K562 (cell line): ENCODE data around the gene OR51E2. TPM values are rescaled to one million over a fixed set of nuclear protein-coding genes. Genes with fewer than 3 reads are reported as not detected.

Experiments used
- ATAC-seq: fragments of 200-7000 bp; cut with Tn5 transposase; 3 replicates; pipeline ENCODE4 v1.9.1; 2020; ENCODE audit warnings: moderate library complexity
- BruUV-seq: library from RNA; stranded (reverse); fragments of 400-500 nt; replicated peaks from 2 replicates; lab custom pipeline; 2021; lab: Mats Ljungman, UMichigan
- CTCF ChIA-PET: fragments of 300-600 bp; formaldehyde crosslinking; extraction: SDS; loops from one replicate; lab custom pipeline; 2021; ENCODE audit warnings: low intra/inter-chr PET ratio; lab: Yijun Ruan, JAX
- POLR2A ChIA-PET: fragments of 300-600, 350-650 bp; sonication (Branson Sonifier 250); formaldehyde crosslinking; extraction: SDS; loops from one replicate; lab custom pipeline; 2021; ENCODE audit warnings: antibody characterized with exemption, inconsistent platforms; lab: Yijun Ruan, JAX
- DNase-seq, 4 experiments: peaks; one replicate each; pipeline versions ENCODE4 v3.0.0 to v3.0.0-alpha.2; 2011 to 2018; ENCODE audit warnings: low spot score in 3 of 4, mixed read lengths in 3 of 4; ENCODE audit errors: extremely low read depth in 1 of 4
- FAIRE-seq: peaks from 2 replicates; lab custom pipeline; 2011; peaks lifted over from hg19 to GRCh38; lab: Jason Lieb, UNC
- H2AFZ ChIP-seq: 2 replicates; pipeline ENCODE4 v1.6.0; 2011; ENCODE audit warnings: low read depth, low read length, control low read depth, inconsistent platforms
- H3K27ac ChIP-seq: fragments of 200-600 bp; 3 replicates; pipeline ENCODE4 v1.8.0; 2011; ENCODE audit warnings: low read depth, mild to moderate bottlenecking, control low read depth, inconsistent platforms, low read length, moderate library complexity, mixed read lengths; ENCODE audit errors: extremely low read depth
- H3K27me3 ChIP-seq, 2 experiments: fragments of 300-600 bp in 1 of 2; 2 replicates in 1 of 2; 3 replicates in 1 of 2; pipeline versions ENCODE4 v1.6.0 to v1.8.0; 2011; ENCODE audit warnings: inconsistent platforms in 2 of 2, low read length in 2 of 2, mild to moderate bottlenecking in 1 of 2, mixed read lengths in 1 of 2, moderate library complexity in 1 of 2; ENCODE audit not compliant: control insufficient read depth in 2 of 2, insufficient read depth in 2 of 2
- H3K36me3 ChIP-seq: fragments of 300-600 bp; 3 replicates; pipeline ENCODE4 v1.8.0; 2011; ENCODE audit warnings: mild to moderate bottlenecking, low read length, inconsistent platforms; ENCODE audit not compliant: control insufficient read depth, insufficient read depth
- H3K4me1 ChIP-seq, 2 experiments: fragments of 200-600 bp in 1 of 2; replicated peaks in 1 of 2; 2 replicates in 1 of 2; 3 replicates in 1 of 2; pipeline versions ENCODE4 v1.5.1 to v1.8.0; 2011; ENCODE audit warnings: inconsistent platforms in 2 of 2, low read length in 2 of 2, mild to moderate bottlenecking in 1 of 2, mixed read lengths in 1 of 2, moderate library complexity in 1 of 2; ENCODE audit not compliant: control insufficient read depth in 2 of 2, insufficient read depth in 2 of 2
- H3K4me2 ChIP-seq: 2 replicates; pipeline ENCODE4 v1.6.1; 2011; ENCODE audit warnings: low read length, control low read depth, inconsistent platforms, mixed read lengths; ENCODE audit not compliant: insufficient read depth
- H3K4me3 ChIP-seq: fragments of 200-600 bp; sonication (generic), shearing (Covaris generic); 2 replicates; pipeline ENCODE4 v1.5.1; 2016; ENCODE audit warnings: control low read depth, inconsistent platforms
- H3K79me2 ChIP-seq: fragments of 200-600 bp; 3 replicates; pipeline ENCODE4 v1.8.0; 2011; ENCODE audit warnings: low read length, inconsistent platforms; ENCODE audit not compliant: control insufficient read depth, insufficient read depth
- H3K9ac ChIP-seq, 2 experiments: 2 replicates each; pipeline versions ENCODE4 v1.6.0 to v1.6.1; 2011; ENCODE audit warnings: low read depth in 2 of 2, low read length in 2 of 2, control low read depth in 1 of 2, inconsistent platforms in 1 of 2, mild to moderate bottlenecking in 1 of 2, mixed read lengths in 1 of 2; ENCODE audit not compliant: insufficient read depth in 1 of 2
- H3K9me1 ChIP-seq: one replicate; pipeline ENCODE4 v1.6.0; 2011; ENCODE audit warnings: inconsistent platforms, mild to moderate bottlenecking, low read length, moderate library complexity; ENCODE audit not compliant: control insufficient read depth, insufficient read depth
- H3K9me3 ChIP-seq: replicated peaks from 2 replicates; pipeline ENCODE4 v1.5.1; 2011; ENCODE audit warnings: low read depth, low read length, inconsistent platforms; ENCODE audit not compliant: control insufficient read depth, insufficient read depth
- H4K20me1 ChIP-seq: replicated peaks from 2 replicates; pipeline ENCODE4 v1.6.1; 2011; ENCODE audit warnings: low read length, inconsistent platforms, mixed read lengths; ENCODE audit not compliant: control insufficient read depth, insufficient read depth
- BRF1 ChIP-seq: IDR thresholded peaks from 3 replicates; pipeline ENCODE4 v1.6.1; 2011; ENCODE audit warnings: borderline replicate concordance, mild to moderate bottlenecking; ENCODE audit not compliant: insufficient read length; ENCODE audit errors: extremely low read depth
- E2F8 ChIP-seq: fragments of 450-650 bp; IDR thresholded peaks from 2 replicates; pipeline ENCODE4 v1.7.1; 2018; ENCODE audit warnings: mild to moderate bottlenecking, low read depth; ENCODE audit not compliant: partially characterized antibody
- ETS2 ChIP-seq: IDR thresholded peaks from 2 replicates; pipeline ENCODE4 v1.6.1; 2016; ENCODE audit warnings: borderline replicate concordance, missing genetic modification characterization, mild to moderate bottlenecking, moderate library complexity, missing compliant biosample characterization; ENCODE audit not compliant: poor library complexity, severe bottlenecking
- HNRNPH1 ChIP-seq: fragments of 200-400 bp; formaldehyde crosslinking; optimal IDR thresholded peaks from 2 replicates; pipeline ENCODE3; 2017; ENCODE audit warnings: low read depth, mild to moderate bottlenecking, low read length, moderate library complexity
- KLF6 ChIP-seq: fragments of 250-450 bp; sonication (Bioruptor Pico); IDR thresholded peaks from 2 replicates; pipeline ENCODE4 v1.4.0; 2020; ENCODE audit warnings: mild to moderate bottlenecking, moderate library complexity, borderline replicate concordance
- LCOR ChIP-seq: sonication (generic); formaldehyde crosslinking; IDR thresholded peaks from 2 replicates; pipeline ENCODE4 v1.8.0; 2022; ENCODE audit warnings: mild to moderate bottlenecking, missing genetic modification reagents
- MEF2D ChIP-seq: conservative IDR thresholded peaks from 2 replicates; pipeline ENCODE4 v1.6.1; 2016; ENCODE audit warnings: low read depth, missing genetic modification characterization, missing compliant biosample characterization
- SNRNP70 ChIP-seq: fragments of 200-400 bp; formaldehyde crosslinking; optimal IDR thresholded peaks from 2 replicates; pipeline ENCODE3; 2017; ENCODE audit warnings: low read depth, low read length
- ZBED1 ChIP-seq: IDR thresholded peaks from 2 replicates; pipeline ENCODE4 v1.6.1; 2014
- ZNF165 ChIP-seq: fragments of 250-450 bp; sonication (Bioruptor Pico); IDR thresholded peaks from 2 replicates; pipeline ENCODE4 v1.4.0; 2020; ENCODE audit warnings: borderline replicate concordance
- ZNF175 ChIP-seq: fragments of 200-800 bp; sonication (Bioruptor generic); IDR thresholded peaks from 2 replicates; pipeline ENCODE4 v1.6.1; 2016; ENCODE audit warnings: low read depth, mild to moderate bottlenecking, missing genetic modification characterization, missing compliant biosample characterization
- ZNF41 ChIP-seq: fragments of 250-450 bp; sonication (Bioruptor Pico); conservative IDR thresholded peaks from 2 replicates; pipeline ENCODE4 v1.4.0; 2020; ENCODE audit warnings: mild to moderate bottlenecking
- WGBS: fragments of 100-300 bp; shearing (Covaris generic); methylation state at CpG from one replicate; pipeline ENCODE4 v1.1.6; 2016; ENCODE audit warnings: low coverage, mixed read lengths; ENCODE audit not compliant: insufficient coverage; ENCODE audit errors: missing lambda C conversion rate; 5-methylcytosine and 5-hydroxymethylcytosine counted together
- in situ Hi-C: fragments of 300-500 bp; cut with MboI; formaldehyde crosslinking; loops from 4 replicates; pipeline ENCODE4 v1.15.0; 2018; ENCODE audit warnings: inconsistent platforms, mixed read lengths
- intact Hi-C: fragments of 100-400 bp; cut with micrococcal nuclease; formaldehyde crosslinking; loops from 2 replicates; pipeline ENCODE4 v1.14.2; 2022
- polyA plus RNA-seq, 8 experiments: library from polyadenylated mRNA; depleted of rRNA in 4 of 8; stranded (reverse) in 5 of 8; unstranded in 3 of 8; fragments of >200 nt; fragmentation: Nextera tagmentation in 2 of 8; fragmentation: Illumina TruSeq in 1 of 8; extraction: Ambion mirVana in 2 of 8; extraction: Trizol in 1 of 8; gene quantifications; 2 replicates each; pipeline versions ENCODE4 v1.2.1 to v1.2.3, GENCODE V29; 2011 to 2014; ENCODE audit warnings: inconsistent platforms in 1 of 8, missing spikeins in 1 of 8
- total RNA-seq, 7 experiments: library from RNA; depleted of rRNA in 6 of 7; stranded (reverse); fragments of >200 nt in 6 of 7; fragmentation: Illumina TruSeq in 2 of 7; extraction: Trizol in 2 of 7; gene quantifications; 2 replicates each; pipeline versions ENCODE4 v1.2.1 to v1.2.3, GENCODE V29; 2011 to 2021; ENCODE audit warnings: low replicate concordance in 1 of 7

Gene OR51E2
- total and polyA plus RNA-seq, 9 of the 15 experiments (the other 6 are each of a cell fraction or from before 2014, with no cell fraction given) = not detected

- Histone ChIP-seq H3K79me2 (no peaks in the 10 kb centered on the region), H3K27me3 (no peaks in the 10 kb centered on the region; a peak in 2 of 5 replicates), H3K4me3 (no peak overlapping the region), H3K4me2 (no peak overlapping the region), H3K4me1 (no peaks in the 10 kb centered on the region), H3K9me1 (no peaks in the 10 kb centered on the region), H3K9ac (no peak overlapping the region), H3K36me3 (no peaks in the 10 kb centered on the region), H3K9me3 (no peaks in the 10 kb centered on the region), H2AFZ (no peak overlapping the region), H3K27ac (no peak overlapping the region), H4K20me1 (no peaks in the 10 kb centered on the region)
- ATAC-seq = no peak
- intact Hi-C loops (no loop called here), in situ Hi-C loops (no loop called here)
- DNase-seq = no peak
- ChIA-PET POLR2A (no interaction called here), CTCF (no interaction called here)
- FAIRE-seq = no peak
- TF ChIP-seq ZNF175 (CRISPR knock-in tag) (no peak), LCOR (CRISPR knock-in tag) (no peak), KLF6 (CRISPR knock-in tag) (no peak), HNRNPH1 (no peak), ETS2 (no peak), MEF2D (tag) (no peak), SNRNP70 (no peak), ZBED1 (no peak), E2F8 (no peak), ZNF41 (CRISPR knock-in tag) (no peak), BRF1 (no peak), ZNF165 (no peak)
- no TSS peak for BruUV-seq
- 0% methylated on average over 1 of the region's 1 CpG for WGBS
These were observed 2.8 kb upstream of the OR51E2 start for GRCh38 chr11:4700436-4700820.
